GM12878 (cell line): ENCODE data around the gene CCL11. TPM values are rescaled to one million over a fixed set of nuclear protein-coding genes. Genes with fewer than 3 reads are reported as not detected.

Source experiments
- ATAC-seq: fragments of 200-7000 bp; cut with Tn5 transposase; 3 replicates; pipeline ENCODE4 v1.9.1; 2020; ENCODE audit warnings: mild to moderate bottlenecking, moderate library complexity
- BruUV-seq: library from RNA; stranded (reverse); fragments of 400-500 nt; replicated peaks from 2 replicates; lab custom pipeline; 2021; lab: Mats Ljungman, UMichigan
- CTCF ChIA-PET: fragments of 300-600 bp; sonication (Branson Sonifier 250); formaldehyde crosslinking; extraction: SDS; loops from one replicate; lab custom pipeline; 2021; ENCODE audit warnings: inconsistent platforms; lab: Yijun Ruan, JAX
- POLR2A ChIA-PET: fragments of 350-600 bp; formaldehyde crosslinking; extraction: SDS; loops from one replicate; lab custom pipeline; 2021; ENCODE audit warnings: inconsistent platforms; lab: Charles Lee
- RAD21 ChIA-PET: fragments of 300-600 bp; sonication (Branson Sonifier 250); formaldehyde crosslinking; loops from one replicate; lab custom pipeline; 2023; ENCODE audit warnings: antibody characterized with exemption; ENCODE audit not compliant: unreplicated experiment; lab: Charles Lee
- SMC1A ChIA-PET: fragments of 300-600 bp; sonication (Branson Sonifier 250); formaldehyde crosslinking; loops from one replicate; lab custom pipeline; 2023; ENCODE audit not compliant: unreplicated experiment, uncharacterized antibody; lab: Charles Lee
- DNase-seq: peaks from one replicate; pipeline ENCODE4 v3.0.0-alpha.2; 2011; ENCODE audit warnings: low read depth, low spot score
- FAIRE-seq: peaks from 3 replicates; lab custom pipeline; 2011; peaks lifted over from hg19 to GRCh38; lab: Jason Lieb, UNC
- H2AFZ ChIP-seq: 2 replicates; pipeline ENCODE4 v1.6.0; 2011; ENCODE audit warnings: low read depth, low read length, control low read depth; ENCODE audit not compliant: control insufficient read depth
- H3K27ac ChIP-seq: 2 replicates; pipeline ENCODE4 v1.5.1; 2011; ENCODE audit warnings: control low read depth; ENCODE audit not compliant: control insufficient read depth, insufficient read depth
- H3K27me3 ChIP-seq, 2 experiments: replicated peaks in 1 of 2; 2 replicates each; pipeline versions ENCODE4 v1.6.0 to v1.6.1; 2011; ENCODE audit warnings: low read length in 1 of 2; ENCODE audit not compliant: control insufficient read depth in 2 of 2, insufficient read depth in 2 of 2
- H3K36me3 ChIP-seq, 2 experiments: 2 replicates each; pipeline ENCODE4 v1.5.1; 2011; ENCODE audit warnings: low read length in 1 of 2; ENCODE audit not compliant: control insufficient read depth in 2 of 2, insufficient read depth in 2 of 2
- H3K4me1 ChIP-seq: 2 replicates; pipeline ENCODE4 v1.6.1; 2011; ENCODE audit warnings: mild to moderate bottlenecking, low read length, moderate library complexity, mixed read lengths; ENCODE audit not compliant: control insufficient read depth, insufficient read depth
- H3K4me2 ChIP-seq: 2 replicates; pipeline ENCODE4 v1.6.0; 2011; ENCODE audit warnings: control low read depth; ENCODE audit not compliant: control insufficient read depth, insufficient read depth
- H3K4me3 ChIP-seq: fragments of 200-600 bp; sonication (generic); 2 replicates; pipeline ENCODE4 v1.5.1; 2016
- H3K79me2 ChIP-seq: 2 replicates; pipeline ENCODE4 v1.6.0; 2011; ENCODE audit warnings: low read length; ENCODE audit not compliant: control insufficient read depth, insufficient read depth
- H3K9ac ChIP-seq: 2 replicates; pipeline ENCODE4 v1.8.0; 2011; ENCODE audit warnings: low read length, control low read depth, mixed read lengths; ENCODE audit not compliant: control insufficient read depth, insufficient read depth
- H3K9me3 ChIP-seq: replicated peaks from 3 replicates; pipeline ENCODE4 v1.5.1; 2011; ENCODE audit warnings: mild to moderate bottlenecking, low read length; ENCODE audit not compliant: control insufficient read depth, insufficient read depth
- H4K20me1 ChIP-seq: 2 replicates; pipeline ENCODE4 v1.6.0; 2011; ENCODE audit not compliant: control insufficient read depth, insufficient read depth
- EP300 ChIP-seq, 2 experiments: fragments of 150-350 bp in 1 of 2; IDR thresholded peaks; 2 replicates each; pipeline ENCODE4 v1.6.1; 2011 to 2012; ENCODE audit warnings: low read depth in 2 of 2, low read length in 2 of 2, borderline replicate concordance in 1 of 2, improper control_type of control experiment in 1 of 2, inconsistent platforms in 1 of 2; ENCODE audit not compliant: control insufficient read depth in 1 of 2
- HSF1 ChIP-seq: fragments of 150-350 bp; IDR thresholded peaks from 2 replicates; pipeline ENCODE4 v1.6.1; 2014; ENCODE audit warnings: mild to moderate bottlenecking, low read depth, low read length
- KDM1A ChIP-seq: fragments of 200-600 bp; sonication (generic); IDR thresholded peaks from 2 replicates; pipeline ENCODE4 v1.6.1; 2016; ENCODE audit warnings: borderline replicate concordance
- LARP7 ChIP-seq: fragments of 450-650 bp; IDR thresholded peaks from 2 replicates; pipeline ENCODE4 v1.6.1; 2017; ENCODE audit warnings: mild to moderate bottlenecking
- MYB ChIP-seq: fragments of 150-350 bp; IDR thresholded peaks from 2 replicates; pipeline ENCODE4 v1.6.1; 2014; ENCODE audit warnings: mild to moderate bottlenecking, low read depth, low read length, borderline replicate concordance
- NFYB ChIP-seq: IDR thresholded peaks from 2 replicates; pipeline ENCODE4 v1.6.1; 2011; ENCODE audit warnings: low read depth, mild to moderate bottlenecking, low read length, improper control_type of control experiment, moderate library complexity; ENCODE audit not compliant: insufficient read depth
- NR2F1 ChIP-seq: fragments of 450-650 bp; conservative IDR thresholded peaks from 2 replicates; pipeline ENCODE4 v1.6.1; 2017; ENCODE audit warnings: mild to moderate bottlenecking
- RFX5 ChIP-seq: IDR thresholded peaks from 2 replicates; pipeline ENCODE4 v1.6.1; 2011; ENCODE audit warnings: low read depth, low read length, improper control_type of control experiment
- USF1 ChIP-seq: IDR thresholded peaks from 2 replicates; pipeline ENCODE4 v1.6.1; 2011; ENCODE audit warnings: borderline replicate concordance, low read depth, mild to moderate bottlenecking, moderate library complexity, mixed read lengths, low read length; ENCODE audit not compliant: insufficient read depth; ENCODE audit errors: extremely low read length
- WGBS: methylation state at CpG from one replicate; pipeline ENCODE4 v1.1.6; 2016; ENCODE audit warnings: low lambda C conversion rate; ENCODE audit not compliant: insufficient replicate concordance, insufficient coverage; ENCODE audit errors: missing lambda C conversion rate; 5-methylcytosine and 5-hydroxymethylcytosine counted together
- in situ Hi-C: fragments of 300-500 bp; cut with MboI; formaldehyde crosslinking; loops from 9 replicates; pipeline ENCODE4 v1.14.3; 2018; ENCODE audit warnings: mixed read lengths
- intact Hi-C: fragments of 100-400 bp; cut with micrococcal nuclease; formaldehyde crosslinking; loops from one replicate; pipeline ENCODE4 v1.14.2; 2022; ENCODE audit not compliant: unreplicated experiment
- polyA plus RNA-seq, 11 experiments: library from polyadenylated mRNA; depleted of rRNA in 4 of 11; unstranded in 6 of 11; stranded (reverse) in 5 of 11; fragments of >200 nt; fragmentation: Nextera tagmentation in 4 of 11; fragmentation: Illumina TruSeq in 1 of 11; extraction: Ambion mirVana in 4 of 11; extraction: Trizol in 1 of 11; gene quantifications; 1 replicate in 1 of 11; 2 replicates in 10 of 11; pipeline versions ENCODE4 v1.2.1 to v1.2.3, GENCODE V29; 2011 to 2016; ENCODE audit warnings: inconsistent platforms in 2 of 11, missing spikeins in 2 of 11, low read depth in 1 of 11
- total RNA-seq, 4 experiments: library from RNA; depleted of rRNA in 3 of 4; stranded (reverse); fragments of >200 nt in 3 of 4; fragmentation: Illumina TruSeq in 1 of 4; extraction: Trizol in 1 of 4; gene quantifications; 2 replicates each; pipeline versions ENCODE4 v1.2.1 to v1.2.3, GENCODE V29; 2013 to 2021
- TF ChIP-seq, protein P1 (sequence below): fragments of 450-650 bp; IDR thresholded peaks from 2 replicates; pipeline ENCODE4 v1.6.1; 2017; ENCODE audit warnings: borderline replicate concordance

Gene CCL11
- total and polyA plus RNA-seq, 10 of the 15 experiments (the other 5 are each of a cell fraction or from before 2014, with no cell fraction given) = not detected

DNA sequence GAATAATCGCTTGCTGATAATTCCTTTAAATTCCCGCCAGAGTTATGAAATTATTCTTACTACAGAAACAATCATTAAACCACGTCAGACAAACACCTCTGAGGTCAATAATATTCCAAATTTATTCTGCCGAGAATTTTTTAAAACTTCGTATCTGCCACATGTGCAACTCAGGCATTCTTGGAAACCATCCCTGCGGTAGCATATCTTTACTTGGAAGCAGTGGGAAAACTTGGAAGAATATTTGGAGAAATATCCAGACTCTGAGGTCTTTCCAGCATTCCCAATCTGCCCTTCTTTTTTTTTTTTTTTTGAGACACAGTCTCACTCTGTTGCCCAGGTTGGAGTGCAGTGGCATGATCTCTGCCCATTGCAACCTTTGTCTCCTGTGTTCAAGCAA is 2.0 kb upstream of the CCL11 start (continued):
- TF ChIP-seq EP300 (IDR thresholded peaks at IDR 0.05; ENCODE audit: borderline replicate concordance in 1 of 2, control insufficient read depth in 1 of 2, low read depth in 2 of 2, low read length in 2 of 2) = no peak

- in situ Hi-C loops (no loop called here), intact Hi-C loops (no loop called here)
- CTCF ChIA-PET = no interaction called here
- DNase-seq = no peak
- TF ChIP-seq USF1 (no peak), LARP7 (no peak), NR2F1 (no peak), MYB (no peak), HSF1 (no peak), RFX5 (no peak), NFYB (no peak), KDM1A (no peak)
- TF ChIP-seq, protein P1, sequence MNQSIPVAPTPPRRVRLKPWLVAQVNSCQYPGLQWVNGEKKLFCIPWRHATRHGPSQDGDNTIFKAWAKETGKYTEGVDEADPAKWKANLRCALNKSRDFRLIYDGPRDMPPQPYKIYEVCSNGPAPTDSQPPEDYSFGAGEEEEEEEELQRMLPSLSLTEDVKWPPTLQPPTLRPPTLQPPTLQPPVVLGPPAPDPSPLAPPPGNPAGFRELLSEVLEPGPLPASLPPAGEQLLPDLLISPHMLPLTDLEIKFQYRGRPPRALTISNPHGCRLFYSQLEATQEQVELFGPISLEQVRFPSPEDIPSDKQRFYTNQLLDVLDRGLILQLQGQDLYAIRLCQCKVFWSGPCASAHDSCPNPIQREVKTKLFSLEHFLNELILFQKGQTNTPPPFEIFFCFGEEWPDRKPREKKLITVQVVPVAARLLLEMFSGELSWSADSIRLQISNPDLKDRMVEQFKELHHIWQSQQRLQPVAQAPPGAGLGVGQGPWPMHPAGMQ = no peak
- RAD21 ChIA-PET = no interaction called here
- BruUV-seq = no TSS peak
- 0 out of 4 replicates have a peak, but pooled peaks cover 0 to 5% of the 10 kb centered on the region in 2 experiments for H3K27me3 ChIP-seq
- H3K27ac ChIP-seq = no peak overlapping the region
- H4K20me1 ChIP-seq = no peaks in the 10 kb centered on the region
- FAIRE-seq = no peak
- no peaks in the 10 kb centered on the region for H3K4me1 ChIP-seq
- no peak for ATAC-seq
- no peak overlapping the region for H3K4me3 ChIP-seq
- SMC1A ChIA-PET = no interaction called here
- 0% methylated on average over 2 of the region's 2 CpGs for WGBS
- POLR2A ChIA-PET = no interaction called here
- H3K36me3 ChIP-seq = no peaks in the 10 kb centered on the region
- no peaks in the 10 kb centered on the region for H3K9me3 ChIP-seq
- H3K9ac ChIP-seq = no peak overlapping the region
- no peaks in the 10 kb centered on the region for H3K79me2 ChIP-seq
- no peak overlapping the region for H3K4me2 ChIP-seq
- no peak overlapping the region for H2AFZ ChIP-seq
Observed at GRCh38 chr17:34287875-34288274, 2.3 kb downstream of the CCL11 start.
